H1 (cell line): Measurements from ENCODE around the gene ABHD11. TPM values are rescaled to one million over a fixed set of nuclear protein-coding genes. Genes with fewer than 3 reads are reported as not detected.

ENCODE experiments used
- CTCF ChIA-PET: fragments of 300-600 bp; sonication (Branson Sonifier 250); formaldehyde crosslinking; loops from one replicate; lab custom pipeline; 2021; ENCODE audit not compliant: partially characterized antibody; lab: Charles Lee
- POLR2A ChIA-PET: fragments of 300-600 bp; sonication (Branson Sonifier 250); formaldehyde crosslinking; loops from one replicate; lab custom pipeline; 2021; ENCODE audit warnings: inconsistent platforms; ENCODE audit not compliant: partially characterized antibody; lab: Charles Lee
- DNase-seq, 2 experiments: peaks; one replicate each; pipeline versions ENCODE4 v3.0.0 to v3.0.0-alpha.2; 2010 to 2022; ENCODE audit warnings: low spot score in 2 of 2, low read depth in 1 of 2, mixed read lengths in 1 of 2
- FAIRE-seq: peaks from 2 replicates; lab custom pipeline; 2011; peaks lifted over from hg19 to GRCh38; lab: Jason Lieb, UNC
- H2AFZ ChIP-seq: 2 replicates; pipeline ENCODE4 v1.8.1; 2012; ENCODE audit warnings: low read length, inconsistent platforms
- H2AK5ac ChIP-seq: 2 replicates; pipeline ENCODE4 v1.6.1; 2013; ENCODE audit warnings: low read depth, low read length
- H2BK120ac ChIP-seq: replicated peaks from 2 replicates; pipeline ENCODE3; 2013; ENCODE audit warnings: low read depth, low read length, inconsistent platforms
- H2BK12ac ChIP-seq: 2 replicates; pipeline ENCODE4 v1.6.1; 2013; ENCODE audit warnings: low read depth, low read length
- H2BK15ac ChIP-seq: 2 replicates; pipeline ENCODE4 v1.6.1; 2013; ENCODE audit warnings: low read length
- H2BK20ac ChIP-seq: 2 replicates; pipeline ENCODE4 v1.6.1; 2013; ENCODE audit warnings: low read length
- H2BK5ac ChIP-seq: 2 replicates; pipeline ENCODE4 v1.6.1; 2013; ENCODE audit warnings: low read depth, low read length
- H3K14ac ChIP-seq: 2 replicates; pipeline ENCODE4 v1.6.1; 2013; ENCODE audit warnings: inconsistent platforms; ENCODE audit not compliant: insufficient read length
- H3K18ac ChIP-seq: 2 replicates; pipeline ENCODE4 v1.6.1; 2013; ENCODE audit warnings: low read length; ENCODE audit errors: extremely low read depth
- H3K23ac ChIP-seq: 2 replicates; pipeline ENCODE4 v1.6.1; 2013; ENCODE audit warnings: inconsistent platforms; ENCODE audit not compliant: insufficient read length
- H3K23me2 ChIP-seq: 2 replicates; pipeline ENCODE4 v1.6.1; 2013; ENCODE audit warnings: low read depth, low read length
- H3K27ac ChIP-seq: 2 replicates; pipeline ENCODE4 v1.6.1; 2011; ENCODE audit warnings: low read depth, low read length, inconsistent platforms
- H3K27me3 ChIP-seq, 4 experiments: replicated peaks in 1 of 4; 1 replicate in 1 of 4; 2 replicates in 3 of 4; pipeline versions ENCODE4 v1.6.1 to v1.8.1; 2011 to 2013; ENCODE audit warnings: low read length in 3 of 4, mild to moderate bottlenecking in 3 of 4, inconsistent platforms in 2 of 4, mixed read lengths in 2 of 4, moderate library complexity in 1 of 4; ENCODE audit not compliant: control insufficient read depth in 3 of 4, insufficient read depth in 3 of 4; ENCODE audit errors: extremely low read depth in 1 of 4
- H3K36me3 ChIP-seq, 4 experiments: 2 replicates each; pipeline versions ENCODE4 v1.6.1 to v1.8.1; 2011 to 2013; ENCODE audit warnings: mild to moderate bottlenecking in 4 of 4, low read length in 3 of 4, moderate library complexity in 2 of 4, control low read depth in 1 of 4, inconsistent platforms in 1 of 4; ENCODE audit not compliant: insufficient read depth in 4 of 4, control insufficient read depth in 2 of 4
- H3K4ac ChIP-seq: replicated peaks from 2 replicates; pipeline ENCODE3; 2013; ENCODE audit warnings: low read length, low read depth, mixed read lengths, inconsistent platforms; ENCODE audit not compliant: insufficient read length
- H3K4me1 ChIP-seq, 4 experiments: replicated peaks in 1 of 4; 1 replicate in 1 of 4; 2 replicates in 3 of 4; pipeline versions ENCODE4 v1.6.1 to v1.8.1; 2011 to 2013; ENCODE audit warnings: low read length in 3 of 4, inconsistent platforms in 2 of 4, mixed read lengths in 1 of 4; ENCODE audit not compliant: insufficient read depth in 4 of 4, control insufficient read depth in 3 of 4
- H3K4me2 ChIP-seq, 2 experiments: 2 replicates each; pipeline versions ENCODE4 v1.6.1 to v1.8.1; 2011 to 2013; ENCODE audit warnings: low read depth in 2 of 2, low read length in 2 of 2, control low read depth in 1 of 2, inconsistent platforms in 1 of 2, mild to moderate bottlenecking in 1 of 2; ENCODE audit not compliant: insufficient read depth in 1 of 2
- H3K4me3 ChIP-seq, 4 experiments: fragments of 200-600, 300-600 bp in 1 of 4; sonication (generic), shearing (Covaris generic), sonication (Bioruptor Twin) in 1 of 4; 2 replicates each; pipeline versions ENCODE4 v1.5.1 to v1.8.1; 2011 to 2016; ENCODE audit warnings: low read length in 4 of 4, low read depth in 3 of 4, control low read depth in 2 of 4, inconsistent platforms in 2 of 4, mild to moderate bottlenecking in 2 of 4, mixed read lengths in 1 of 4, moderate library complexity in 1 of 4; ENCODE audit not compliant: insufficient read depth in 2 of 4; ENCODE audit errors: extremely low read depth in 1 of 4
- H3K56ac ChIP-seq: replicated peaks from 2 replicates; pipeline ENCODE3; 2013; ENCODE audit warnings: low read depth, mild to moderate bottlenecking, mixed read lengths, low read length, inconsistent platforms; ENCODE audit not compliant: insufficient read length
- H3K79me1 ChIP-seq: 2 replicates; pipeline ENCODE4 v1.6.1; 2013; ENCODE audit warnings: low read depth, low read length, control low read depth
- H3K79me2 ChIP-seq, 2 experiments: 2 replicates each; pipeline versions ENCODE4 v1.6.1 to v1.8.1; 2012 to 2013; ENCODE audit warnings: low read length in 2 of 2, mild to moderate bottlenecking in 2 of 2, inconsistent platforms in 1 of 2; ENCODE audit not compliant: insufficient read depth in 2 of 2, control insufficient read depth in 1 of 2
- H3K9ac ChIP-seq, 4 experiments: replicated peaks in 1 of 4; 1 replicate in 1 of 4; 2 replicates in 3 of 4; pipeline versions ENCODE4 v1.6.1 to v1.8.1; 2011 to 2013; ENCODE audit warnings: low read depth in 3 of 4, low read length in 3 of 4, control low read depth in 2 of 4, mild to moderate bottlenecking in 2 of 4, moderate library complexity in 2 of 4, inconsistent platforms in 1 of 4; ENCODE audit errors: extremely low read depth in 1 of 4
- H3K9me3 ChIP-seq, 2 experiments: 2 replicates each; pipeline versions ENCODE4 v1.6.1 to v1.8.1; 2012 to 2013; ENCODE audit warnings: mild to moderate bottlenecking in 2 of 2, moderate library complexity in 2 of 2, control low read depth in 1 of 2, inconsistent platforms in 1 of 2, low read depth in 1 of 2, low read length in 1 of 2, mixed read lengths in 1 of 2; ENCODE audit not compliant: insufficient read depth in 2 of 2
- H4K20me1 ChIP-seq, 2 experiments: replicated peaks in 1 of 2; 2 replicates each; pipeline versions ENCODE3 to v1.8.1; 2011 to 2013; ENCODE audit warnings: inconsistent platforms in 2 of 2, low read length in 2 of 2, mild to moderate bottlenecking in 1 of 2; ENCODE audit not compliant: insufficient read depth in 2 of 2, control insufficient read depth in 1 of 2
- H4K5ac ChIP-seq: 2 replicates; pipeline ENCODE4 v1.6.1; 2013; ENCODE audit warnings: low read length, low read depth, mixed read lengths, inconsistent platforms; ENCODE audit not compliant: insufficient read length
- H4K8ac ChIP-seq: 2 replicates; pipeline ENCODE4 v1.8.0; 2013; ENCODE audit warnings: mild to moderate bottlenecking, moderate library complexity, low read length, inconsistent platforms; ENCODE audit not compliant: insufficient read depth; ENCODE audit errors: extremely low read depth
- H4K91ac ChIP-seq: replicated peaks from 2 replicates; pipeline ENCODE3; 2013; ENCODE audit warnings: low read length, mixed read lengths, inconsistent platforms; ENCODE audit not compliant: insufficient read length
- CREB1 ChIP-seq: IDR thresholded peaks from 2 replicates; pipeline ENCODE4 v1.6.1; 2012; ENCODE audit warnings: inconsistent platforms
- CTCF ChIP-seq, 3 experiments: IDR thresholded peaks; 1 replicate in 2 of 3; 2 replicates in 1 of 3; pipeline versions ENCODE4 v1.5.1 to v1.6.1; 2011; ENCODE audit warnings: low read length in 3 of 3, mild to moderate bottlenecking in 3 of 3, inconsistent platforms in 2 of 3, low read depth in 1 of 3, moderate library complexity in 1 of 3; ENCODE audit not compliant: insufficient read depth in 1 of 3; ENCODE audit errors: control extremely low read depth in 1 of 3
- RBBP5 ChIP-seq: IDR thresholded peaks from 2 replicates; pipeline ENCODE4 v1.7.1; 2012; ENCODE audit warnings: low read depth, mild to moderate bottlenecking, inconsistent platforms, low read length, moderate library complexity, borderline replicate concordance
- RXRA ChIP-seq: IDR thresholded peaks from 2 replicates; pipeline ENCODE4 v1.6.1; 2011; ENCODE audit warnings: low read depth, mild to moderate bottlenecking, low read length, moderate library complexity; ENCODE audit not compliant: insufficient read depth
- SRF ChIP-seq: IDR thresholded peaks from 2 replicates; pipeline ENCODE4 v1.6.1; 2011; ENCODE audit warnings: mild to moderate bottlenecking, low read depth, low read length, moderate library complexity
- TAF7 ChIP-seq: optimal IDR thresholded peaks from 2 replicates; pipeline ENCODE3; 2011; ENCODE audit warnings: low read depth, mild to moderate bottlenecking, inconsistent platforms, low read length, moderate library complexity, borderline replicate concordance
- YY1 ChIP-seq: IDR thresholded peaks from 2 replicates; pipeline ENCODE4 v1.6.1; 2011; ENCODE audit warnings: low read depth, mild to moderate bottlenecking, low read length
- WGBS, 2 experiments: shearing (Covaris generic) in 1 of 2; methylation state at CpG; one replicate each; pipeline versions ENCODE4 v1.1.6 to v1.1.7; 2013 to 2015; ENCODE audit warnings: low lambda C conversion rate in 2 of 2, mixed read lengths in 2 of 2, inconsistent platforms in 1 of 2, low coverage in 1 of 2, missing lambda C conversion rate in 1 of 2; ENCODE audit not compliant: insufficient replicate concordance in 2 of 2, insufficient coverage in 1 of 2, insufficient read length in 1 of 2; ENCODE audit errors: extremely low coverage in 1 of 2, missing lambda C conversion rate in 1 of 2; 5-methylcytosine and 5-hydroxymethylcytosine counted together
- polyA plus RNA-seq, 7 experiments: library from polyadenylated mRNA; depleted of rRNA in 3 of 7; stranded (reverse) in 5 of 7; unstranded in 2 of 7; fragments of >200 nt in 5 of 7; fragments of 200-250 nt in 2 of 7; gene quantifications; 1 replicate in 5 of 7; 2 replicates in 1 of 7; 4 replicates in 1 of 7; pipeline versions ENCODE4 v1.2.1 to v1.2.3, GENCODE V29; 2011 to 2013; ENCODE audit warnings: missing spikeins in 2 of 7, mixed read lengths in 2 of 7
- total RNA-seq: library from RNA; stranded (reverse); fragmentation: NEBNext Ultra II Directional; extraction: Animal tissue kit (Norgen Biotek cat#: 25700); gene quantifications from 2 replicates; pipeline ENCODE4 v1.2.1, GENCODE V29; 2021

ABHD11 gene
- total and polyA plus RNA-seq, 2 of the 8 experiments (the other 6 are each of a cell fraction or from before 2014, with no cell fraction given), result 19.8 to 42.2 TPM

GRCh38 chr7:73734619-73735527 is 3.7 kb downstream of the ABHD11 start:
- Histone ChIP-seq H3K9ac (no peak overlapping the region), H4K20me1 (peaks cover 8 to 20% of the 10 kb centered on the region in 2 experiments)
- 60% methylated on average over 14 of the region's 16 CpGs; no CpG with 5 or more reads in 1 of the 2 experiments for WGBS, 2 experiments
- TF ChIP-seq RBBP5, result no peak
- TF ChIP-seq SRF, result no peak
- TF ChIP-seq CTCF (IDR thresholded peaks at IDR 0.05; ENCODE audit: control extremely low read depth in 1 of 3, insufficient read depth in 1 of 3, low read depth in 1 of 3, low read length in 3 of 3), result peak in 2 of 3 experiments; percentile 85 to 99; a peak in 3 of 4 replicates
- TF ChIP-seq RXRA, result no peak
- TF ChIP-seq YY1, result 0 out of 2 replicates have a peak, but pooled peaks have one; percentile 33
- no peak for TF ChIP-seq TAF7
- no peak; the same call in 1 of the 2 replicates for TF ChIP-seq CREB1

More at GRCh38 chr7:73734619-73735527, 3.7 kb downstream of the ABHD11 start:
- no peak overlapping the region for H3K4ac ChIP-seq
- no peak overlapping the region for H3K14ac ChIP-seq
- H3K79me2 ChIP-seq, result peaks cover 0 to 8% of the 10 kb centered on the region in 2 experiments; a peak in 1 of 4 replicates
- H3K36me3 ChIP-seq, result peaks cover 4 to 16% (median 8%) of the 10 kb centered on the region in 4 experiments; a peak in 5 of 8 replicates
- H4K5ac ChIP-seq, result no peak overlapping the region
- H3K9me3 ChIP-seq, result no peaks in the 10 kb centered on the region
- H4K91ac ChIP-seq, result no peak overlapping the region
- no peak overlapping the region for H4K8ac ChIP-seq
- peak overlapping the region; percentile 18; the same call in 1 of the 2 replicates for H3K27ac ChIP-seq
- H3K23me2 ChIP-seq, result peaks cover 8% of the 10 kb centered on the region
- H2AFZ ChIP-seq, result no peak overlapping the region
- H3K56ac ChIP-seq, result no peak overlapping the region
- H3K27me3 ChIP-seq, result 0 out of 7 replicates have a peak, but pooled peaks cover 0 to under 1% (median 0%) of the 10 kb centered on the region in 4 experiments
- peak overlapping the region; percentile 65; the same call in 1 of the 2 replicates for H2BK15ac ChIP-seq
- no peak overlapping the region for H3K4me2 ChIP-seq
- H3K79me1 ChIP-seq, result no peaks in the 10 kb centered on the region
- peaks cover 0 to 16% (median 2%) of the 10 kb centered on the region in 4 experiments; a peak in 5 of 7 replicates for H3K4me1 ChIP-seq
- peak overlapping the region; percentile 2; the same call in 1 of the 2 replicates for H2AK5ac ChIP-seq
- no peak overlapping the region for H2BK120ac ChIP-seq
- no peak overlapping the region for H2BK20ac ChIP-seq
- no peak overlapping the region for H3K23ac ChIP-seq
- H2BK5ac ChIP-seq, result no peak overlapping the region
- DNase-seq (peak in 1 of 2 experiments; percentile 91), FAIRE-seq (no peak)
- peak overlapping the region; percentile 92 for H2BK12ac ChIP-seq
- no peak overlapping the region for H3K18ac ChIP-seq
- ChIA-PET CTCF (interaction anchor here (0.6 to 11.1 kb wide), 43 partner anchors 9 to 365 kb away, joined by 3 to 87 read pairs (median 3); partner anchors contain the start of genes BAZ1B, CLDN3, CLDN4 and STX1A), POLR2A (interaction anchor here (0.5 to 2.3 kb wide), 12 partner anchors 10 to 416 kb away, joined by 3 to 7 read pairs (median 3); partner anchors contain the start of gene BAZ1B)
- no peak overlapping the region for H3K4me3 ChIP-seq
